HG03097 (cell line): ENCODE data around the gene OR10P1.
"Not testable (repeated sequence)": the region's sequence is repeated elsewhere in the genome, so short reads cannot be mapped to it uniquely, and the experiment has no call there.

Source experiments
- ATAC-seq: cut with Tn5 transposase; IDR thresholded peaks from one replicate; pipeline ENCODE4 v1.9.1; 2021; ENCODE audit not compliant: unreplicated experiment, low FRiP score

The OR10P1 gene, protein sequence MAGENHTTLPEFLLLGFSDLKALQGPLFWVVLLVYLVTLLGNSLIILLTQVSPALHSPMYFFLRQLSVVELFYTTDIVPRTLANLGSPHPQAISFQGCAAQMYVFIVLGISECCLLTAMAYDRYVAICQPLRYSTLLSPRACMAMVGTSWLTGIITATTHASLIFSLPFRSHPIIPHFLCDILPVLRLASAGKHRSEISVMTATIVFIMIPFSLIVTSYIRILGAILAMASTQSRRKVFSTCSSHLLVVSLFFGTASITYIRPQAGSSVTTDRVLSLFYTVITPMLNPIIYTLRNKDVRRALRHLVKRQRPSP

GRCh38 chr12:55636853-55637252 is at the start of gene OR10P1:
Gene OR10P1 (plus strand): TSS chr12:55636892. CDS start chr12:55636892, 0 bp downstream.
- ATAC-seq: no peak

DNA sequence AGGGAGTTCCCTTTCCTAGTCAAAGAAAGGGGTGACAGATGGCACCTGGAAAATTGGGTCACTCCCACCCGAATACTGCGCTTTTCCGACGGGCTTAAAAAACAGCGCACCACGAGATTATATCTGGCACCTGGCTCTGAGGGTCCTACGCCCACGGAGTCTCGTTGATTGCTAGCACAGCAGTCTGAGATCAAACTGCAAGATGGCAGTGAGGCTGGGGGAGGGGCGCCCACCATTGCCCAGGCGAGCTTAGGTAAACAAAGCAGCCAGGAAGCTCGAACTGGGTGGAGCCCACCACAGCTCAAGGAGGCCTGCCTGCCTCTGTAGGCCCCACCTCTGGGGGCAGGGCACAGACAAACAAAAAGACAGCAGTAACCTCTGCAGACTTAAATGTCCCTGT is 46.5 kb upstream of the OR10P1 start:
- not testable (repeated sequence) for ATAC-seq

DNA sequence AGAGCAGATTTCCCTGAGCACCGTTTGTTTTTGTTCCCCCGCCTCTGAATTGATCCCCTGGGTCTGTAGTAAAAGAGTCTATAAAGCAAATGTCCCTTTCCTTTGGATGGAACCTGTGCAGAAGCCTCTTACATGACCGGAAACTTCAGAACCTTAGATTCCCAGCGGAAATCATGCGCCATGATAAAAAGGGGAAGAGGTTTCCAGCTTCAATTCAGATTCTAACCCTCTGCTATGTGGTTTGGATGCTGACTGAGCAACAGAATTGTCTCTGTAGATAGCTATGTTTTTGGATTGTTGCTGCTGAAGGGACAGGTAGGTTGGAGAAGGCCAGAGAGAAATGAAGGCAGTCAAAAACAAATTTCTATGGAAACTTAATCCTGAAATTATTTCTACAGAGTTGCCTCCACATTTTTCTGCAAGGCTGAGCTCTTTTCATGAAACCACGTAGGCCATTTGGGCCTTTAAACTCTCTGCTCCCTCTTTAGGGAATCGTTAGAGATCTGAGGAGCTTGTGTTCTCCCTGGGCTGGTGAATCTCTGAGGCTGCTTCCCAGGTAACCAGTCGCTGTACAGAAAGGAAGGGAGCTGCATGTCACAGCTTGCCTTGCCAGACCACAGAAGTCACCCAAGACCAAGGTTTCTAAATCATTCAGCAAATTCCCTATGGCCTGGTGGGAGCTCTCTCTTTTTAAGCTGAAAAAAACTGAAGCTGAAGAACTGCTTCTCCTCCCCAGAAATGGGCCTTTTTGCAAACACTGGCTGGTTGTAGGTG is 28.7 kb upstream of the OR10P1 start:
- ATAC-seq: no peak

DNA sequence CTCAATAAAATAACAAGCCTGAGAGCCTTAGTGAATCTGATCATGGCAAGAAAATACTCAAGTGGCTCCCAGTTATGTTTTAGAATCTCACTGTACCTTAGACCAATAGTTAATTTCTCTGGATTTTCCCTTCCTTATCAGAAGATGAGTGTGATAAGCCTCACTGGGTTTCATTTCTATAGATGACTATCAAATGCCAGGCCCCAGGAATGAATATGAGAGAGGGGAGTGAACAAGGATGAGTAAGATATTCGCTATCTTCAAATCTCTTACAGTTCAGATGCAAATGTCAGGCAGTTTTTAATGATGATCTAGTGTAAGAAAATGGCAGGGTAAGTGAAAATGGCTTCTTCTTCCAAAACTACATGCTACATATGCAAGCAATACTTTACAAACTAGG is 26.1 kb upstream of the OR10P1 start:
- no peak for ATAC-seq

DNA sequence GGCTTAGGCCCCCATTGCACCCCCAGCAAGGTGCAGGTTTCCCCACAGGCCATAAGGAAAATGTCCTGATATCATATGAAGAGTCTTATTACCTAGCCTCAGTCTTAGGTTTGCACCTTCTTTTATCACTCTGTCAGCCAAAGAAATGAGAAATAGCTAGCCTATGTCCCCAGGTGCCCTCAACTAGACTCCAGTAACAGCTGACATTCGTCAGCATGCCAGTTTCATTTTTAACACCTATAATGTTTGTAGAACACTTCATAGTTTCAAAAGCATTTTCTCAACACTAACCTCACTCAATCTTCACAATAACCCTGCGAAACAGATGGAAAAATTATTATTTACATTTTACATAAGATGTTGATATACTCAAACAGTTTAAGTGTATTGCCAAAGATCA is 24.0 kb upstream of the OR10P1 start:
- ATAC-seq: no peak

DNA sequence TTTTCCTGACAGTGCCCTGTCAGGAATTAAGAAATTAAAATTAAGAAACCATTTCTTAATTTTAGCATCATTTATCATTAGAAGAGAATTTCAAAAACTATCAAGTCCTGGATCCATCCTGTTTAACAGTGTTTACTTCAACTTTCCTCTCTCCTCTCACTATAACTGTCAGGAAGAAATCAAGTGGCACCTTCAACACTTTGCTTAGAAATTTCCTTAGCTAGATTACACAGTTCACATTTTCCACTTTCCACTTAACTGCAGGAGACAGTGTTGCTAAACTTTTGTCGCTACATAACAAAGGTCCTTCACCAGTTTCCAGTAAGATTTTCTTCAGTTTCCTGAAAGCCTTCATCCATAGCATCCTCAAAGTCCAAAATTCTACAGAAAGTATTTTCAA is 21.9 kb upstream of the OR10P1 start:
- no peak for ATAC-seq

DNA sequence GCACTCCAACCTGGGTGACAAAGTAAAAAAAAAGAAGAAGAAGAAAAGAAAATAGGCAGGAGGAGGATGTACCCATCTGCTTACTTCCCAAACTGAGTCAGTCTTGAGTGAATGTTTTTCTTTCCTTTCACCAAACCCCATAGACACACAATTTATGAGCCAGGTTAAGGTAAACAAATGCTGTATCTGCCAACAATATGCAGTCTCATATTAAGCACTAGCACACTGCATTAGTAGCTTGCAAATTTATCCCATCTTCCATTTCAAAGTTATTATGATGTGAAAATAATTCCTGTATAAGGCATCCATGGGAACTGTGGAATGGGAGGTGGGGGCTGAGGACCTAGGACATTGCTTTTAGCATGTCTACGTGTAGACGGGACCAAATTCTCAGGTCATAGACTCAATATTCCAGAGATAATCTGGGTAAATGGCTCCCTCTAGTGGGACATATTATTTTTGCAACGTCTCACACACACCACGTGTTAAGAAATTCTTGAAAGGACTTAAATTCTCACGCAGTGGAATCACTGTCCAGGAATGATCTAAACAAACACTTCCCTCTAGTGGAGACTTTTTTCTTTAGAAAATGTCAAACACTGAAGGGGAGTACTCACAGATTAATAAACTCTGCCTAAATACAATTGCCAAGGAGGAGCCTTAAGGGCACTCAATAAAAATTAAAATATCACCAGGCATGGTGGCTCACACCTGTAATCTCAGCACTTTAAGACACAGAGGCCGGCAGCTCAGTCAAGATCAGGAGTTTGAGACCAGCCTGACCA is 17.1 kb upstream of the OR10P1 start:
- peak; percentile 73 for ATAC-seq

DNA sequence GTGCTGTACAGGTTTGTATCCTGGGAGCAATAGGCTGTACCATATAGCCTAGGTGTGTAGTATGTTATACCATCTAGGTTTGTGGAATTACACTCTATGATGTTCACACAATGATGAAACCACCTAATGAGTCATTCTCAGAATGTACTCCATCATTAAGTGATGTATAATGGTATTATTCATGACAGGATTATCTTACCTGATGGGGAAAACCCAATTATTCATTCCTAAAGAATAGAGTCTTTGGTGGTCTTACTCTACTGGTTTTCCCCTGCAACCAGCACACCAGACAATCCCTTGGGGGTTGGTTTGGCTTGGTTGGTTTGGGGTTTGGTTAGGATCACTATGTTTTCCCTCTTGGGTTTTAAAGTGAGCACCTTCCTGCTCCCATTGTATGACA is 12.6 kb upstream of the OR10P1 start:
- ATAC-seq: peak; percentile 42

- no peak for ATAC-seq
These were observed 10.5 kb upstream of the OR10P1 start for GRCh38 chr12:55626154-55626553.

DNA sequence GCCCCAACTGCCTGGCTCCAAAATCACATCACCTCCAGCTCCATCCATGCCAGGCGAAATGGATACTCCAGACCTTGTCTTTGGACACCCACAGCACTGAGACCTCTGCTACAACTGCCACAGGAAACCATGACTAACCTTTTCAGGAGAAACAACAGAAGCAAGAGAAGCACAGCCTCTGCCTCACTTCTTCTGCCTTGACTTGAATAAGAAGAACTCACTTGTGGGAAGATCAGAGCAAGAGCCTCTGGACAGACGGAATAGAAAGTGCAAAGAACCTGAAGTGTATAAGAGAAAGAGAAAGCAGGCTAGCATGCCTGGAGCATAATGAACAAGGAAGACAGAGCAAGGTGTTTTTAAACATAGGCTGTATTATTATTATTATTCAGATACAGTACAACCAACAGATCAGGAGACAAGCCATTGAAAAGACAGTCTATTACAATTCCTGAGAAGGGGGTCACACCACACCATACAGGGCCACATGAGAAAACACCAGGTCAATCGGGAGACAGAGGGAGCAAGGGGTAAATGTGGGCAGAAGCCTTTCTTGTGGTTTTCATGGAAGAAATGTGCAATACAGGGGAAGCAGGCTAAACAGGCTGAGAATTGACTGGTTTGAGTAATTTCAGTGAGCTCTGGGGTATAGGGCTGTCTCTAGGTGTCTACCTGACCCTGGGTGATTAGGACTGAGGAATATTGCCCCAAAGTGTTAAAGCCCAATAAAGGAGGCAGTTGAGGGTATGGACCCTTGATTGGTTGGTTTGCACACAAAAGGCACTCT is 7.4 kb upstream of the OR10P1 start:
- no peak for ATAC-seq

DNA sequence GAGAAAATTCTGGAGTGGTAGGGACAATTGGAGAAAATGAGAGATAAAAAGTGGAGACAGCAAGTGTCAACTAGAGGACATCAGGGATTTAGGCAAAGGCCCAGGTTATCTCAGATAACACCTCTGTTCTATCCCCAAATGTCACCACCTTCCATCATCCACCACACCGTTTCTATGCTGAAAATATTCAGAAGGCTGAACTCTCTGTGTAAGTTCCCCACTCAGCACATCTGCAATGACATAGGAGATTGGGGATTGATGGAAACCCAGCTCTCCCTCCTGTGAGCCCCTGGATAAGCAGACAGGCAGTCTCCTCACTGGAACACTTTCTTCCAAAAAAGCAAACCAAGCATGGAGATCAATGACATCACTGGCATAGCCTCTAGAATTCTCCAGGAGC is 5.6 kb upstream of the OR10P1 start:
- ATAC-seq: no peak

- ATAC-seq: no peak
These were observed 5.0 kb upstream of the OR10P1 start for GRCh38 chr12:55631733-55632132.

GRCh38 chr12:55633151-55633550 is 3.5 kb upstream of the OR10P1 start:
- no peak for ATAC-seq

GRCh38 chr12:55636116-55636655 is 506 bp upstream of the OR10P1 start:
- no peak for ATAC-seq

DNA sequence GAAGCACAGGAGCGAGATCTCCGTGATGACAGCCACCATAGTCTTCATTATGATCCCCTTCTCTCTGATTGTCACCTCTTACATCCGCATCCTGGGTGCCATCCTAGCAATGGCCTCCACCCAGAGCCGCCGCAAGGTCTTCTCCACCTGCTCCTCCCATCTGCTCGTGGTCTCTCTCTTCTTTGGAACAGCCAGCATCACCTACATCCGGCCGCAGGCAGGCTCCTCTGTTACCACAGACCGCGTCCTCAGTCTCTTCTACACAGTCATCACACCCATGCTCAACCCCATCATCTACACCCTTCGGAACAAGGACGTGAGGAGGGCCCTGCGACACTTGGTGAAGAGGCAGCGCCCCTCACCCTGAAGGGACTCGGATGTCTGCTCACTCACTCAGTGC is 775 bp downstream of the OR10P1 start:
- no peak for ATAC-seq

DNA sequence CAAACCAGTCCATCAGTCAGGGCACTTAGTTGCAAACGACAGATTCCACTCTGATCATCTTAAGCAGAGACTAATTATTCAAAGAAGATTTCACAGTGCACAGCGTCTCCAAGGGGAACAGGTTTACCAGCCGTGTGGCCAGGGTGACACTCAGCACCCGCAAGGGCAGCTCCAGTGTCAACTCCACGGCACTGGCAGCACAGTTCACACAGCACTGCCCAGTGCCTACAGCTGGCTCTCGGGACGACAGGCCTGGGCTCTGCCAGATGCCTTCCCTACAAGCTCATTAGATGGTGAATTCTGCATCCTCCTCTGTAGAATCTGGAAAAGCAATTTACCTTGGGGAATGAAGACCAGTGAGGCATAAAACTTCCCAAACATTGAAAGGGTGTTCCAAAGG is 4.9 kb downstream of the OR10P1 start:
- ATAC-seq: no peak

- ATAC-seq: no peak
These were observed 5.6 kb downstream of the OR10P1 start for GRCh38 chr12:55642267-55642666.

- no peak for ATAC-seq
These were observed 6.0 kb downstream of the OR10P1 start for GRCh38 chr12:55642669-55643068.

DNA sequence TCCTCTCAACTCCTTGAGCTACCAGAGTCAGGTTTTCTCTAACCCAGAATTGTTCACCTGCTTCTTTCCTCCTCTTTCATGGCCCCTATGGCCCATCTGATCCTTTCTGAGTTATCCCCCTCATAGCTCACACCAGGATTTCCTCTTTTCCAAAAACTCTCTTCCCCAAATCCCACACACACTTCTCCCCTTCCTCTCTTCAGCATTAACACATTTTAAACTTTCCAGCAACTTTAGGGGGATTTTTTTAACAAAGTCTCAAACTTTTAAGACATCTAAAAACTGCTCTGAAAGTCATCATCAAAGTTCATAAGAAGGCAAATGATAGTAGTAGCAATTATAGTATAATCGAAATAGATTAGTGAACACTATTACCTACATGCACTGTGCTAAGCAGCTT is 7.9 kb downstream of the OR10P1 start:
- no peak for ATAC-seq

- ATAC-seq: no peak
These were observed 10.3 kb downstream of the OR10P1 start for GRCh38 chr12:55647027-55647426.
